GM06990 (cell line): Measurements from ENCODE around the gene SLC12A8.

Source experiments
- DNase-seq: peaks from one replicate; pipeline ENCODE4 v3.0.0-alpha.2; 2011; ENCODE audit not compliant: insufficient read length; ENCODE audit errors: extremely low read depth
- H3K27me3 ChIP-seq: replicated peaks from 2 replicates; pipeline ENCODE4 v1.6.0; 2011; ENCODE audit warnings: low read length; ENCODE audit not compliant: control insufficient read depth, insufficient read depth
- H3K36me3 ChIP-seq: 2 replicates; pipeline ENCODE4 v1.5.1; 2011; ENCODE audit warnings: low read length; ENCODE audit not compliant: control insufficient read depth, insufficient read depth
- H3K4me3 ChIP-seq: replicated peaks from 2 replicates; pipeline ENCODE4 v1.5.1; 2011; ENCODE audit warnings: low read depth, mild to moderate bottlenecking, control low read depth, low read length
- CTCF ChIP-seq: IDR thresholded peaks from 2 replicates; pipeline ENCODE4 v1.5.1; 2011; ENCODE audit warnings: low read length, control low read depth, mild to moderate bottlenecking, inconsistent platforms; ENCODE audit not compliant: insufficient read depth, poor library complexity, severe bottlenecking

Gene SLC12A8

DNA sequence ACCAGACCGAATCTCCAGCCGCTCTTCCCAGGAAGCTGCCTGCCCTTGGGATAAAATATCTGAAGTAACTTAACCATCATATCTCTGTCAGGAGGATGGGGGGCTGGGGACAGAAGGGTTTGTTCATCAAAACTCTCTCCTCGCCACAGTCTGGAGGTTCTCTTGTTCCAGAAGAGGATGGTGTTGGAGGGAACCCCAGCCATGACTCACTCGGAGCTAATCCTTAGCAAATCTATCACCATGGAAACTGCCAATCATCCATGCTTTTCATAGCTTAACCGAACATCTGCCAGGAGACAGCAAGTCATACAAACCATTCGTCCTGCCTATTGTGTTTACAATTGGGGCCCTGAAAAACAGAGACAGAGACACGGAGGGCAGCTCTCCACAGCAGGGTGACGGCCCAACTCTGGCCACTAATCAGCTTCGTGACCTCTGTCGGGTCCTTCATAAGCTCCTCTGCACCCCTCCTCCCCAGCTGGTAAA is 83.0 kb downstream of the SLC12A8 start:
- Histone ChIP-seq H3K36me3 (no peaks in the 10 kb centered on the region), H3K27me3 (no peaks in the 10 kb centered on the region), H3K4me3 (no peak overlapping the region)
- no peak for TF ChIP-seq CTCF
- no peak for DNase-seq

DNA sequence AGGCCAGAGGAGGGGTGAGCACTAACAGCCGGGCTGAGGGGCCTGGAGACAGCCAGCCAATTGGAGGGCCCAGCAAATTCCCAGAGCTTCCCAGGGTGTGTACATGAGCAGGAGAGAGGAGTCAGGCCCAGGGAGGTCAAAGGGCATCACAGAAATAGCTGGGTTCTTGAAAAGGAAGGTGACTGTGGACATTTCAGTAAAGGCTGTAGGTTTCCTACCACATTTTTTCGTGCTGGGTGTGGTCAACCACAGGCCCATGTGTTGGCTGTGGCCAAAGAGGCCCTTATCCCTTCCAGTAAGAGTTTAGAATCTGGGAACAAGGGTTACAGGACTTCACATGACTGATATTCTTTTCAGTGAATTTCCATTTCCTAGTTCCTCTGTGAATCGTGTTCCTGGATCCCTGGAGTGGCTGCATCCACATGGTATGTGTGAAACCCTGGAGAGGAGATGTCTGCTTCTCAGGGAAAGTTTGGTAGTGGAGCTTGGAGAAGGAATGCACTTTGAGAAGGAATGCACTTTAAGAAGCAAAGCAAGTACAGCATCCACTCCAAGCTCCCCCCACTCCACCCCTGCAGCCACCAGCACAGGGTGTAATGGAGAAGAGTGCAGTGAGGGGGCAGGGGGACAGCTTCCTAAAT is 83.6 kb downstream of the SLC12A8 start:
- DNase-seq, result no peak
- no peaks in the 10 kb centered on the region for H3K36me3 ChIP-seq
- no peak for TF ChIP-seq CTCF
- H3K27me3 ChIP-seq, result no peaks in the 10 kb centered on the region
- no peak overlapping the region for H3K4me3 ChIP-seq

- H3K36me3 ChIP-seq, result no peaks in the 10 kb centered on the region
- H3K27me3 ChIP-seq, result no peaks in the 10 kb centered on the region
- DNase-seq, result no peak
- H3K4me3 ChIP-seq, result no peak overlapping the region
- no peak for TF ChIP-seq CTCF
Observed at GRCh38 chr3:125126323-125126722, 86.2 kb downstream of the SLC12A8 start.

GRCh38 chr3:125125821-125126245 is 86.7 kb downstream of the SLC12A8 start:
- Histone ChIP-seq H3K4me3 (no peak overlapping the region), H3K27me3 (no peaks in the 10 kb centered on the region), H3K36me3 (no peaks in the 10 kb centered on the region)
- TF ChIP-seq CTCF, result no peak
- DNase-seq, result no peak

DNA sequence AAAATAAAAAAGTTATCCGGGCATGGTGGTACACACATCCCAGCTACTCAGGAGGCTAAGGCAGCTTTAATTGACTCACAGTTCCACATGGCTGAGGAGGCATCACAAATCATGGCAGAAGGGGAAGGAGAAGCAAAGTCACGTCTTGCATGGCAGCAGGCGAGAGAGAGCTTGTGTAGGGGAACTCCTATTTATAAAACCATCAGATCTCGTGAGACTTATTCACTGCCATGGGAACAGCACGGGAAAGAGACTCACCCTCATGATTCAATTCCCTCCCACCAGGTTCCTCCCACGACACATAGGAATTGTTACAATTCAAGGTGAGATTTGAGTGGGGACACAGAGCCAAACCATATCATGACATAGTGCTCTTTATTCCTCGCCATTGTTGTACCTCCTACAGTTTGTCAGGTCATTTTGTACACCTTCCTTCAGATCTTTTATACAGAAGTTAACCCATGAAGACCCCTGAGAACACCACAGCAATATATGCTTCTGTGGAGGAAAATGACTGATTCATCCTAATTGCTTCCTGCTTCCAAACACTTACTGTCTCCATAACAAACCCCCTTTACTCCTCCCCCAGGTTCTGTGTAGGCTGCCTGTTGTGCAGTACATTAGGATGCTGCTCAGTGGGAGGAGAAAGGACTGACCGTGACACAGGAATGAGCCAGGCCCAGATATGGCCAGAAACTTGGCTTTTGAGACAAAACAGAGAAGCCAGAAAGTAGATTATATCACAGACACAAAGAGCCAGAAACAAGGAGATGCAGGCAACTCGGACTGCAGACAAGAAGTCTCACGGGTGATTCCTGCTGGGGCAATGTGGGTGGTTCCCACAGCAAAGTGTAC is 88.9 kb downstream of the SLC12A8 start:
- no peak for TF ChIP-seq CTCF
- no peak for DNase-seq
- no peaks in the 10 kb centered on the region for H3K36me3 ChIP-seq
- no peaks in the 10 kb centered on the region for H3K27me3 ChIP-seq
- H3K4me3 ChIP-seq, result no peak overlapping the region
